DMS53 treated with DMSO at 0.1 percent for 48 hours (cell line): ENCODE results near the gene ITPR3.

Source experiments
- DNase-seq: peaks from one replicate; lab custom pipeline; 2025; ENCODE audit not compliant: unreplicated experiment; lab: John Stamatoyannopoulos, UW

ITPR3 gene

GRCh38 chr6:33620856-33621710 is at the start of gene ITPR3:
ITPR3 (plus strand) TSS chr6:33621322; CDS start chr6:33621603, 281 bp downstream.
- DNase-seq, result peak; percentile 37

DNA sequence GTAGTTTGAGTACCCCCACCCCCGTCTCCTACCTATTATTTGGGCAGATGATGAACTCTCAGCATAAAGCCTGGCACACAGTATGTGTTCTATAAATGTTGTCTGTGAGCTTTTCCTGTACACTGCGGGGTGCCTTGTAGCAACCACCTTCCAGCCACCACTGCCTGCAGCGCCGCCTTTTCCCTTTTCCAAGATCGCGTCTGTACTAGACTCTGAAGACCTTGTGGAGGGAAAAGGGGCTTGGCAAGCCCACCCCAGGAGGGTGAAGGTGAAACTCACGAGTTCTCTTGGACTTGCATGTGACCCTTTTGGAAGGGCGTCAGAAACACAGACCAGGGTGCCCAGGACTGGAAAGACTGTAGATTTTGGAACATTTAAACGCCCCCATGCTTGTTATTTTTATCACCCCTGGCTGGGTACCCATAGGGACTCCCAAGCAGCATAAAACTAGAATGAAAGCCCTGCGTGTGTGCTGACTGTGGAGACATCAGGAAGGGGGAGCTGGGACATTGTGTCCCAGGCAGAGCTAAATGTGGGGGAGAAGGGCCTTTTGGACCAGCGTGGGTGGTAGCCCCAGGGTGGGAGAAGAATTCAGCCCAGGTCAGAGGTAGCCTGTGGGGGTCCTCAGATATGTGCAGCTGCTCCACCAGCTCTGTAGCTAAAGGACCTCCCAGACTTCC is 49.3 kb upstream of the ITPR3 start:
- DNase-seq, result no peak

GRCh38 chr6:33575211-33575610 is 45.9 kb upstream of the ITPR3 start:
- DNase-seq, result no peak

DNA sequence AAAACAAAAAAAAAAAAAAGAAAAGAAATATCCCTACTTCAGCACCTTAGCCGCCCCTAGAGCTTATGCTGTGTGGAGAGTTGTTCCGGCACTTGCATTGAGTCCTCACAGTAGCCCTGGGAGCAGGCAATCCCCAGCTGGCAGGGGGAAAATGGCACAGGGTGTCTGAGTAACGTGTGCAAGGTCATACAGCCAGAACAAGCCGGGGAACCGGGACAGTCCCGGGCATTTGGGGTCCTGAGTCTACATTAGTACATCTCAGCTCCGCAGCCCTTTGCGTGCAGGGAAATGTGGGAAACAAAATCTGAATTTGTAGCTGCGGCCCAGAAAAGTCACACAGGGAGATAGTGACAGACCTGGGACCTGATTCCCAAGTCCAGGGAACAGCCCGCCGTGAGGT is 44.5 kb upstream of the ITPR3 start:
- DNase-seq, result no peak

- no peak for DNase-seq
These were observed 44.0 kb upstream of the ITPR3 start for GRCh38 chr6:33577106-33577535.

DNA sequence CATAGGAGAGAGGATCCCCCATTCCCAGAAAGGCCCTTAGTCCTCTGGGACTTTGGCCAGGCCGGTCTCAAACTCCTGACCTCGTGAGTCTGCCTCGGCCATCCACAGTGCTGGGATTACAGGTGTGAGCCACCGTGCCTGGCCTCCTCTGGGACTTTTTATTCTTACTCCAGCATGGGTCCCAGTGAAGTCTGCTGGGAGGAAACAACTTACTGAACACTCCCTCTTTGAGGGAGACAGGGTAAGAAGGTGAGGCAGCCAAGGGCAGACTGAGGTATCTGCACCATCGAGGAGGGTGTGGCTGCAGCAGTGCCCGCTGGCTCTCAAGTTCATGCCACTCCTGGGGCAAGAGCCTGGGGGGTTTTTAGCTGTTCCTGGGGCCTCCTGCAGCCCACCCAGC is 43.4 kb upstream of the ITPR3 start:
- no peak for DNase-seq

GRCh38 chr6:33578164-33578563 is 43.0 kb upstream of the ITPR3 start:
- DNase-seq, result no peak

- DNase-seq, result no peak
These were observed 42.5 kb upstream of the ITPR3 start for GRCh38 chr6:33578588-33579011.

DNA sequence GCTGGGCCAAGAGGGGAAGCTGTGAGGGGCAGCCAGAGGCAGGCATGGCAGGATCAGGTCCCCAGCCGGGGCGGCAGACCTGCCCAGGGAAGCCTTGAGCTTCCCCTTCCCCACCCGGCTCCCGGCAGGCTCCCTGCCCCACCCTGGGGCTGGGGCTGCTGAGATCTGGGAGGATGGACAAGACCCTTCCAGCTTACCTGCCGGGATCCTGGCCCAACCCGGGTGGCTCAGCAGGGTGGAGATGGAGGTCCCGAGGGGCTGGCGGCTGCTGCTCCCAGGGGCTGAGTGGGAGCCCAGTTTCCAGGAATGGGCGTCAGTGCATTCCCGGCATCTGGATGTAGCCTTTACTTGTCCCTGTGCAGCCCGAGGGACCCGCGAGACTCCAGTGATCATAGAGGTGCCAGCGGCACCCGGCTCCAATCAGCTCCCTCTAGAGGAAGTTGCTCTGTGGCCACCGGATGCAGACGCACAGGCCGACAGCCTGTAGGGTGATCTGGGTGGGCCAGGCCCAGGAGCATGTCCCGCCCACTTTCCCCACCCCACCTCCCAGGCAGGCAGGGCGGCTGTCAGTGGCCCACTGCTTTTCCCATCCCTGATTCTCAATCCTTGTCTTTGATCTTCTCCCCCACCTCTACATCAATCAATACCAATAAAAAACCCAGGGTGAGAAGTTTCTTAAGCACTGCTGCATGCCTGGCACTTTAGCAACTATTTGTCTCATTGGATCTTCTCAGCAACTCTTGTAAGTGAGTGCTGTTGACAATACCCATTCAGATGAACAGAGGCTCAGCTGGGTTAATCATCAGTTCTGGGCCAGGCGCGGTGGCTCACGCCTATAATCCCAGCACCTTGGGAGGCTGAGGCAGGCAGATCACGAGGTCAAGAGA is 41.1 kb upstream of the ITPR3 start, which contains the start of gene BAK1:
Gene BAK1 (minus strand): TSS at position 449 of the 887 bp plus-strand sequence. CDS start 2,672 bp downstream, outside the sequence.
- peak; percentile 87 for DNase-seq

DNA sequence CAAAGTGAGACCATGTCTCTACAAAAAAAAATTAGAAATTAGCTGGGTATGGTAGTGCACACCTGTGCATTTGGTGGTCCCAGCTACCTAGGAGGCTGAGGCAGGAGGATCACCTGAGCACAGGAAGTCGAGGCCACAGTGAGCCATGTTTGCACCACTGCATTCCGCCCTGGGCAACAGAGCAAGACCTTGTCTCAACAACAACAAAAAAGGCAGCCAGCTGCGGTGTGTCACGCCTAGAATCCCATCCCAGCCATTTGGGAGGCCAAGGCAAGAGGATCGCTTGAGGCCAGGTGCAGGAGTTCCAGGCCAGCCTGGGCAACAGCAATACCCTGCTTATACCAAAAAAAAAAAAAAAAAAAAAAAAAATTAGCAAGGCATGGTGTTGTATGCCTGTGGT is 39.9 kb upstream of the ITPR3 start:
- no peak for DNase-seq

GRCh38 chr6:33583591-33584155 is 37.4 kb upstream of the ITPR3 start:
- no peak for DNase-seq

GRCh38 chr6:33584700-33585402 is 36.3 kb upstream of the ITPR3 start:
- DNase-seq, result no peak

GRCh38 chr6:33585403-33586107 is 35.6 kb upstream of the ITPR3 start:
- DNase-seq, result peak; percentile 53

DNA sequence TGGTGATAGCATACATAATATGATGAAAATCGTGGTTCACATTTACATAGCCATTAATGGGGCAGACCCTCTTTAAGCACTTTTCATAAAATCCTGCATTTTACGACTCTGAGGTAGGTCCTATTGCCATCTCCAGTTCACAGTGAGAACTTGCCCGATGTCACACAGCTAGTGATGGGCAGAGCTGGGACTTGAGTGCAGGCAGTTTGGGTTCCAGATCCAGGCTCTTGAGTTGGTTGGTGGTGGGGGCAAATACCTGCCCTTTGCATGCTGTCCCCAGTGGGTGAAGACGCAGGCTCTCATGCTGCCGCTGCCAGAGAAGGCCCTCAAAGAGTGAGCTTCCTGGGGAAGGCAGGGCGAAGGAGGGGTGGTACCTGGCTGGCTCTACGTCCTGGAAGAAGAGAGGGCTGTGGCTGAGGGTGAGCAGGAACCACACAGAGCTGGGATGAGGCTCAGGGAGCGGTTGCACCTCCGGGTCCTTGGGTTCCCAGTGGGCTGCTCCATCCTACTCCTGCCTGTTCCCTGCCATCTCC is 34.9 kb upstream of the ITPR3 start:
- DNase-seq, result no peak

GRCh38 chr6:33587529-33587928 is 33.6 kb upstream of the ITPR3 start:
- no peak for DNase-seq

DNA sequence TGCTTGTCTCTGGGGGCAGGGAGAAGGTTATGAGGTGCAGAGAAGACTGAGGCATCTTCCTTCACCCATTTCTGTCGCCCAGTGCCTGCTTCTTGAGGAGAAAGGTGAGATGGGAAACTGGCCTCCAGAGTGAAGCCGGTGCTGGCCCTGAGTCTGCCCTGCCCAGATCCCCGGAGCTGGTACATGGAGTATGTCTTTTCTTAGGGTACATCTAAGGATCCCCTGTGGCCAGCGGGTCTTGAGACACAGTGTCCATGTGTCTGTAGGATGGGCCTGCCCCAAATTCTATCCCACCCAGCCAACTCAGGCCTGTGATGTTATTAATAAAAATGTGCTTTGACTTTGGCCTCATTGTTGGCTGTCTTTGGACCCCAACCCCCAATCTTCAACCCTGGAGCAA is 32.2 kb upstream of the ITPR3 start:
- no peak for DNase-seq

DNA sequence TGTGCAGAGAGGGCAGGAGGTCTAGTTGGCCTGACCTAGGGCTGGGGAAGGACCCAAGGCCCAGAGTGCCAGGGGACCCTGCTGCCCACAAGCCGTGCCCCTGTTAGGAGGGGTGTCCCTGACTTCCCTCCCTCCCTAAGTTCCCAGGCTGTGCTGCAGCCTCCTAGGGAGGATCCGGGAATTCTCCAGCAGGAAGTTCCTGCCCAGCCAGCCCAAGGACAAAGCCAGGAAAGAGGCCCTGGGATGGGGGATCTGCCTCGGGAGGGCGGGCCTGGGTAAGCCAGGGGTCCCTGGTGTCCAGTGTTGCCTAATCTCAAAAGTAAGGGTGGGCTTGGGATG is 31.8 kb upstream of the ITPR3 start:
- no peak for DNase-seq

GRCh38 chr6:33589731-33590530 is 31.2 kb upstream of the ITPR3 start:
- DNase-seq, result peak; percentile 83
